ENCODE results near the gene ZNF574. TPM values are rescaled to one million over a fixed set of nuclear protein-coding genes. Genes with fewer than 3 reads are reported as not detected.

Gene ZNF574
- total and polyA plus RNA-seq, 2 experiments from 2014 or later = 19.4 to 61.2 TPM

GRCh38 chr19:42126574-42126973 lies 50.6 kb downstream of the ZNF574 start:
- no peak overlapping the region for H3K4me3 Mint-ChIP-seq
- Histone ChIP-seq H3K9me2 (ENCODE audit: insufficient read depth) (no peaks in the 10 kb centered on the region), H3K4me3 (no peak overlapping the region), H3K36me3 (ENCODE audit: insufficient read depth) (no peaks in the 10 kb centered on the region), H4K20me1 (replicated peaks; ENCODE audit: insufficient read depth) (0 out of 2 replicates have a peak, but pooled peaks cover 3% of the 10 kb centered on the region), H3K79me2 (replicated peaks; ENCODE audit: insufficient read depth) (no peaks in the 10 kb centered on the region), H3K27ac (ENCODE audit: low read depth) (no peak overlapping the region), H3K4me2 (no peak overlapping the region), H3K4me1 (ENCODE audit: insufficient read depth) (peaks cover 5% of the 10 kb centered on the region; the same call in 1 of the 2 replicates), H2AFZ (no peak overlapping the region), H3F3A (replicated peaks; ENCODE audit: low read depth) (no peaks in the 10 kb centered on the region), H3K27me3 (ENCODE audit: insufficient read depth) (no peaks in the 10 kb centered on the region)
- TF ChIP-seq EZH2phosphoT487 (IDR thresholded peaks at IDR 0.05; ENCODE audit: unreplicated experiment) (no peak), ZNF331 (CRISPR knock-in tag; IDR thresholded peaks at IDR 0.05; ENCODE audit: low read depth) (no peak), CREB1 (CRISPR knock-in tag; IDR thresholded peaks at IDR 0.05; ENCODE audit: low read depth) (no peak), CTCF (conservative IDR thresholded peaks at IDR 0.05; ENCODE audit: low read depth in 2 of 2) (no peak)
- H3K9me3 Mint-ChIP-seq = no peaks in the 10 kb centered on the region
- ATAC-seq = no peak
- no peak overlapping the region for H3K27ac Mint-ChIP-seq
- DNase-seq (ENCODE audit: low spot score) = no peak
- peaks cover 14% of the 10 kb centered on the region for H3K27me3 Mint-ChIP-seq (ENCODE audit: insufficient read depth, low read depth, poor library complexity)
- peaks cover 3% of the 10 kb centered on the region; the same call in 1 of the 3 replicates for H3K36me3 Mint-ChIP-seq (ENCODE audit: low read depth)
- peaks cover 7% of the 10 kb centered on the region for H3K4me1 Mint-ChIP-seq

GRCh38 chr19:42129399-42130253 lies 53.7 kb downstream of the ZNF574 start:
- Mint-ChIP-seq H3K4me1 (peaks cover 16% of the 10 kb centered on the region), H3K27me3 (ENCODE audit: insufficient read depth, low read depth, poor library complexity) (peaks cover 18% of the 10 kb centered on the region), H3K27ac (no peak overlapping the region), H3K9me3 (no peaks in the 10 kb centered on the region; the same call in 2 of the 3 replicates), H3K36me3 (ENCODE audit: low read depth) (peaks cover 1% of the 10 kb centered on the region; the same call in 1 of the 3 replicates), H3K4me3 (no peak overlapping the region)
- ATAC-seq = no peak
- no peak for DNase-seq (ENCODE audit: low spot score)
- Histone ChIP-seq H4K20me1 (replicated peaks; ENCODE audit: insufficient read depth) (no peaks in the 10 kb centered on the region), H3F3A (replicated peaks; ENCODE audit: low read depth) (0 out of 2 replicates have a peak, but pooled peaks cover 5% of the 10 kb centered on the region), H3K4me3 (no peak overlapping the region), H2AFZ (no peak overlapping the region), H3K36me3 (ENCODE audit: insufficient read depth) (no peaks in the 10 kb centered on the region), H3K27me3 (ENCODE audit: insufficient read depth) (peaks cover 19% of the 10 kb centered on the region), H3K27ac (ENCODE audit: low read depth) (no peak overlapping the region), H3K79me2 (replicated peaks; ENCODE audit: insufficient read depth) (no peaks in the 10 kb centered on the region), H3K4me1 (ENCODE audit: insufficient read depth) (peaks cover 10% of the 10 kb centered on the region; the same call in 1 of the 2 replicates), H3K4me2 (no peak overlapping the region), H3K9me2 (ENCODE audit: insufficient read depth) (no peaks in the 10 kb centered on the region)
- TF ChIP-seq ZNF331 (CRISPR knock-in tag; IDR thresholded peaks at IDR 0.05; ENCODE audit: low read depth) (no peak), POLR2AphosphoS5 (IDR thresholded peaks at IDR 0.05; ENCODE audit: low read depth) (no peak), REST (IDR thresholded peaks at IDR 0.05; ENCODE audit: unreplicated experiment) (no peak), NANOG (IDR thresholded peaks at IDR 0.05; ENCODE audit: borderline replicate concordance) (no peak), CTCF (conservative IDR thresholded peaks at IDR 0.05; ENCODE audit: low read depth in 2 of 2) (no peak), EZH2 (IDR thresholded peaks at IDR 0.05; ENCODE audit: low read depth, unreplicated experiment) (no peak), STAT1 (IDR thresholded peaks at IDR 0.05; ENCODE audit: unreplicated experiment) (no peak), EZH2phosphoT487 (IDR thresholded peaks at IDR 0.05; ENCODE audit: unreplicated experiment) (no peak), JUNB (IDR thresholded peaks at IDR 0.05; ENCODE audit: unreplicated experiment) (no peak), ZNF114 (CRISPR knock-in tag; IDR thresholded peaks at IDR 0.05) (no peak)
